GM10248 (cell line): Measurements from ENCODE around the gene SCFD2.

ENCODE experiments used
- CTCF ChIA-PET: fragments of 300-600 bp; sonication (Branson Sonifier 250); formaldehyde crosslinking; extraction: SDS; loops from one replicate; lab custom pipeline; 2021; ENCODE audit warnings: antibody characterized with exemption; lab: Yijun Ruan, JAX
- POLR2A ChIA-PET: fragments of 350-650 bp; sonication (Branson Sonifier 250); formaldehyde crosslinking; extraction: SDS; loops from one replicate; lab custom pipeline; 2020; ENCODE audit warnings: antibody characterized with exemption; lab: Yijun Ruan, JAX
- DNase-seq: peaks from one replicate; pipeline ENCODE4 v3.0.0; 2012; ENCODE audit errors: extremely low spot score
- TF ChIP-seq, protein P1 (sequence below): IDR thresholded peaks from 2 replicates; pipeline ENCODE4 v1.5.1; 2012; ENCODE audit warnings: mild to moderate bottlenecking, low read depth; ENCODE audit errors: extremely low read depth, missing control alignments, control extremely low read depth

The SCFD2 gene

DNA sequence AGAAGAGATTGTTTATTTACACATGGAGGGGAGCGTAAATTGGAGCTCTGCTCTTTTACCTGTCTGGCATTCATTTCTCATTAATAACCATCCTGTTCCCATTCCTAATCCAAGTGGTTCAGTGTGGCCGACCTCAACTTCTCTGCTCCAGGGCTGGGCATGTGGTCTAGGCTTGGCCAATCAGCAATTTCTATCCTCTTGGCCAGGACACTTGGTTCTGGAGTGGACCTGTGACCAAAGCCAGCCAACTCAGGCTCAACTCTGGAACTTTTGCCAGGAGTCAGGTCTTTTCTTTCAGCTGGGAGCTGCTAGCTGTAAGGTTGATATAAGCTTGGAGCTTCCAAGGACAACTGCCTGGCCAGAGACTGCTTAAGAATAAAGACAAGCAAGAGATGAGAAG, 519.4 kb downstream of the SCFD2 start:
- no peak for DNase-seq
- TF ChIP-seq, protein P1, sequence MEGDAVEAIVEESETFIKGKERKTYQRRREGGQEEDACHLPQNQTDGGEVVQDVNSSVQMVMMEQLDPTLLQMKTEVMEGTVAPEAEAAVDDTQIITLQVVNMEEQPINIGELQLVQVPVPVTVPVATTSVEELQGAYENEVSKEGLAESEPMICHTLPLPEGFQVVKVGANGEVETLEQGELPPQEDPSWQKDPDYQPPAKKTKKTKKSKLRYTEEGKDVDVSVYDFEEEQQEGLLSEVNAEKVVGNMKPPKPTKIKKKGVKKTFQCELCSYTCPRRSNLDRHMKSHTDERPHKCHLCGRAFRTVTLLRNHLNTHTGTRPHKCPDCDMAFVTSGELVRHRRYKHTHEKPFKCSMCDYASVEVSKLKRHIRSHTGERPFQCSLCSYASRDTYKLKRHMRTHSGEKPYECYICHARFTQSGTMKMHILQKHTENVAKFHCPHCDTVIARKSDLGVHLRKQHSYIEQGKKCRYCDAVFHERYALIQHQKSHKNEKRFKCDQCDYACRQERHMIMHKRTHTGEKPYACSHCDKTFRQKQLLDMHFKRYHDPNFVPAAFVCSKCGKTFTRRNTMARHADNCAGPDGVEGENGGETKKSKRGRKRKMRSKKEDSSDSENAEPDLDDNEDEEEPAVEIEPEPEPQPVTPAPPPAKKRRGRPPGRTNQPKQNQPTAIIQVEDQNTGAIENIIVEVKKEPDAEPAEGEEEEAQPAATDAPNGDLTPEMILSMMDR, result no peak
- POLR2A ChIA-PET, result no interaction called here
- CTCF ChIA-PET, result interaction anchor here (1.7 kb wide), 1 partner anchor 17 kb away, joined by 4 read pairs; no protein-coding TSS in a partner anchor

GRCh38 chr4:52844596-52844995, 521.3 kb downstream of the SCFD2 start:
- CTCF ChIA-PET, result interaction anchor here (1.1 to 1.2 kb wide), 2 partner anchors 17 to 67 kb away, joined by 3 read pairs; no protein-coding TSS in a partner anchor
- no peak for DNase-seq
- TF ChIP-seq, protein P1, result no peak
- POLR2A ChIA-PET, result no interaction called here

DNA sequence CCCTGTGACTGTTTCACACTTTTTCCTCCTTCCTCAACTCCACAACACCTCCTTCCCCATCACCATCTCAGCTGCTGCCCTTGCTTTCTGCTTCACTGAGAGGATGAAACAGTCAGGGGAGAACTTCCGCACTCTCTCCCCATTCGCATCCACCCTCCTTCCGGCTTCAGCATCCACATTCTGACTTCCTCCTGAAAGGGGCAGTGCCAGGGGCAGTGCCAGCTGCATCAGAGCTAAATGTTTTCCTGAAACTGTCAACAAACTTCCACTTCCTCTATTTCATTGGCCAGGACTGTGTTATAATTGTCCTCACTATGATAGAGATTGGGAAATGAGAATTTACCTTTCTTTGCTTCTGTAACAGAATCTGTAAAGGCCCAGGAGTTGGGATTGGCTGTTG, 521.9 kb downstream of the SCFD2 start:
- CTCF ChIA-PET, result interaction anchor here (1.1 to 1.2 kb wide), 2 partner anchors 17 to 68 kb away, joined by 3 read pairs; no protein-coding TSS in a partner anchor
- TF ChIP-seq, protein P1, result no peak
- POLR2A ChIA-PET, result no interaction called here
- no peak for DNase-seq

- CTCF ChIA-PET, result interaction anchor here (1.1 to 1.2 kb wide), 2 partner anchors 16 to 68 kb away, joined by 3 read pairs; no protein-coding TSS in a partner anchor
- TF ChIP-seq, protein P1, result no peak
- POLR2A ChIA-PET, result no interaction called here
- DNase-seq, result no peak
Measured at GRCh38 chr4:52843351-52843750, 522.5 kb downstream of the SCFD2 start.

DNA sequence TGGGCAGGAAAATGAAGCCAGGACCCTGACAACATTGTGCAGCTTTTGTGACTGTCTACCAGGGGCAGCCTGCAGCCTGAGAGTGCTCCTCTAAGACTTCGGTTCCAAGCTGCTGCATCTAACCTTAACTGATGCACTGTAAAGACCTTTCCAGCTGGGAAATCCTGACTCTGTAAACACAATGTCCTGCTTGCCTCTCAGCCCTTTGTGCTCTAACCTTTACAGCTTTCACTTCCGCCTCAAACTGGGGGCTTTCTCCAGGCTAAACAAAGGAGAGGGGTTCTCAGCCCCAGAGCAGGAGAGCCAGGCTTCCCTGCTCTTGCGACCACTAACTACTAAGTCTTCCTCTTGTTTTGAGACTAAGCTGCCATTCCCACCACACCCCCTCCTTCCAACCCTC, 523.1 kb downstream of the SCFD2 start:
- TF ChIP-seq, protein P1, result no peak
- DNase-seq, result no peak
- ChIA-PET POLR2A (no interaction called here), CTCF (no interaction called here)

DNA sequence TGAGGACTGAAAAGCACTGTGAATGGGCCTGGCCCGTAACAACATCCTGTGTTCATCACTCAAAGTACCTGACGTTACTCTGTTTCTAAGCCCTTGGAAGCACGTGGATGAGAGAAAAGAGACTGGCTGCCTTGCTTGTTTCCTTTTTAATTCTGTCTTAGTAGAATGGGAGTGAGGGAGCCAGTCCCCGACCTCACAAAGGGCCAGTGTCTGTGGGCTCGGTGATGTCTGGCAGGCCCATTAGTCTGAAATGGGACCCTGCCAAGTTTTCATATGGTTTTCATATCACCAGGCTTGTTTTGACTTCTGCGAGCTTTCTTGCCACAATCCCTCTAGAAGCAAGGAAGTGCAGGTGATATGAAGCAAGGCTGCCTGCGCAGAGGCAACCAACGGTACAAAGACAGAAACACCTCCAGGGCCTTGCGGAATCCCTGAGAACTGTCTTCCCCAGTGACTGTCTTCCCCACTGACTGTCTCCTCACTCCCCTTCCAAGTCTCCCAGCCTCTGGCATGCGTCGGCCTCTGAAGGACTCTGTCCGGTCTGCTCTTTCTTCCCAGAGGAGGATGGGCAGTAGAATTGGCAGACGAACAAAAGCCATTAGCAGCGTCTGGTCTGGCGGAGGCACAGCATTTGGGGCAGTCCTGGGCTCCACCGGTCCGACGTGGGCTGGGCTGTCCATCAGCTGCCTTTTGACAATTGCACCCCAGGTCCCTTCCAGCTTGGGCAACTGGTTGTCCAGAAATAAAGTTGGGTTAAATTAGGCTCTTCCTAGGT, 524.0 kb downstream of the SCFD2 start:
- POLR2A ChIA-PET, result no interaction called here
- no peak for DNase-seq
- TF ChIP-seq, protein P1, result no peak
- CTCF ChIA-PET, result no interaction called here
